Left lobe of liver (tissue), 2 donors: ENCODE results near the gene CKLF. TPM values are rescaled to one million over a fixed set of nuclear protein-coding genes. Genes with fewer than 3 reads are reported as not detected.
"Not testable (repeated sequence)": the region's sequence is repeated elsewhere in the genome, so short reads cannot be mapped to it uniquely, and the experiment has no call there.

Experiments used
- ATAC-seq: fragments of 200-7000 bp; cut with Tn5 transposase; one replicate; pipeline ENCODE4 v1.9.1; 2020; ENCODE audit warnings: mild to moderate bottlenecking, moderate library complexity
- DNase-seq: peaks from one replicate; pipeline ENCODE4 v3.0.0-alpha.2; 2020; ENCODE audit warnings: low spot score
- total RNA-seq: library from RNA; stranded (reverse); gene quantifications from one replicate; pipeline ENCODE4 v1.2.1, GENCODE V29; 2021
- donor health status: DM: no; HTN: no; CAD: no; lungs with moderate emphysema.
- donor health status: DM: no; HTN: yes; CAD: no.

CKLF gene
- total RNA-seq, 1 donor from 2014 or later = 10.5 TPM

GRCh38 chr16:66563574-66564334, 11.4 kb downstream of the CKLF start:
- no peak for ATAC-seq
- no peak for DNase-seq

DNA sequence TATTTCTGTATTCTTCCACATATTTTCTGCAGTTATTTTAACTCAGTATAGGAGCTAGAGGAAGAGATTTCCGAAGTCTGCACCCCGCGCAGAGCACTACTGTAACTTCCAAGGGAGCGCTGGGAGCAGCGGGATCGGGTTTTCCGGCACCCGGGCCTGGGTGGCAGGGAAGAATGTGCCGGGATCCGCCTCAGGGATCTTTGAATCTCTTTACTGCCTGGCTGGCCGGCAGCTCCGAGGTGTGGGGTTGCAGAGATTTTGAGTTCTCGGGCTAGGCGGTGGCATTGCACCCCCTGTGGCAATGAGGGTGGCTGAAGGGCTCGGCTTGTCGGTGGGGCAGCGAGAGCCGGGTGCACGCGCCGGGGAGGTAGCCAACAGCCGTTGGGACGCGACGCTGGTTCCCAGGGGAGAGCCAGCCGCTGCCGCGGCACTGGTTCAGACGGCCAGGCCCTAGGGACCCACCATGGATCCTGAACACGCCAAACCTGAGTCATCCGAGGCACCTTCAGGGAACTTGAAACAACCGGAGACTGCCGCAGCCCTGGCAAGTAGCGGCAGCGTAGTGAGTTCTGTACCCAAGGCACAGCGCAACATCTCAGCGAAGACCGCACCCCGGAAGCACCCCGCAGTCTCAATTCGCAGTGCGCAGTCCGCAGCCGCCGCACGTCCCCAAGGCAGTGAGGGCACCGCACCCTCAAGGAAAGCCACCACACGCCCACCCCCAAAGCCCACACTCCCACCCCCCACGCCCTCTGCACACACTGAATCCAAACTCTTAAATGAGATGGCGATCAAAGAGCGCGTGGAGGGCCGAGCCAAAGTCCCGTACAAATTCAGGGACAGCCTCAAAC, 13.9 kb downstream of the CKLF start, which contains the start of gene CMTM1:
TSS of gene CMTM1 (plus strand) at position 389 of the 851 bp plus-strand sequence. CDS start at position 464, 75 bp downstream.
- ATAC-seq = no peak
- no peak for DNase-seq

DNA sequence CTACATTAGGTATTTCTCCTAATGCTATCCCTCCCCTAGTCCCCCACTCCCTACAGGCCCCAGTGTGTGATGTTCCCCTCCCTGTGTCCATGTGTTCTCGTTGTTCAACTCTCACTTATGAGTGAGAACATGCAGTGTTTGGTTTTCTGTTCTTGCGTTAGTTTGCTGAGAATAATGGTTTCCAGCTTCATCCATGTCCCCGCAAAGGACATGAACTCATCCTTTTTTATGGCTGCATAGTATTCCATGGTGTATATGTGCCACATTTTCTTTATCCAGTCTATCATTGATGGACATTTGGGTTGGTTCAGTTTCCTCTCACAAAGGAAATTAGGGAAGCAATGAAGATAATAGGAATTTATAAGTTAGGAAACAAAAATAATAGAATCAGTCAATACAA, 14.9 kb downstream of the CKLF start:
- ATAC-seq = not testable (repeated sequence)

GRCh38 chr16:66568355-66568754, 16.0 kb downstream of the CKLF start:
- DNase-seq = no peak
- no peak for ATAC-seq

More for the DNA sequence above, 14.9 kb downstream of the CKLF start:
- not testable (repeated sequence) for DNase-seq

DNA sequence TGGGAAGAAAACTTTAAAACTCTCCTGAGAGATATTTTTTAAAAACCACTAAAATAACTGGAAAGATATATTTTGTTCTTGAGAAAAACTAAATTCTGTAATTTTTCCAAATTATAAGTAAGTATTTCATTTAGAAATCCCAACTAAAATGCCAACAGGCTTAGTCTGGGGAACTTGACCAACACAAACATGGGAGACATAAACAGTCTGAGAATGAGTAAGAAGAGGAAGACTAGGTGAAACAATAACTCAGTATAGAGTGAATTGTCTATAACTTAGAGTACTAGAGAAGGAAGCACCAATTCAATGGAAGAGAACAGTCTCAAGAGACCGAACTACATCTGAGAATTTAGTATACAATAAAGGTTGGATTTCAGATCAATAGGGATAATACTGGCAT, 16.8 kb downstream of the CKLF start:
- DNase-seq = no peak
- ATAC-seq = no peak

DNA sequence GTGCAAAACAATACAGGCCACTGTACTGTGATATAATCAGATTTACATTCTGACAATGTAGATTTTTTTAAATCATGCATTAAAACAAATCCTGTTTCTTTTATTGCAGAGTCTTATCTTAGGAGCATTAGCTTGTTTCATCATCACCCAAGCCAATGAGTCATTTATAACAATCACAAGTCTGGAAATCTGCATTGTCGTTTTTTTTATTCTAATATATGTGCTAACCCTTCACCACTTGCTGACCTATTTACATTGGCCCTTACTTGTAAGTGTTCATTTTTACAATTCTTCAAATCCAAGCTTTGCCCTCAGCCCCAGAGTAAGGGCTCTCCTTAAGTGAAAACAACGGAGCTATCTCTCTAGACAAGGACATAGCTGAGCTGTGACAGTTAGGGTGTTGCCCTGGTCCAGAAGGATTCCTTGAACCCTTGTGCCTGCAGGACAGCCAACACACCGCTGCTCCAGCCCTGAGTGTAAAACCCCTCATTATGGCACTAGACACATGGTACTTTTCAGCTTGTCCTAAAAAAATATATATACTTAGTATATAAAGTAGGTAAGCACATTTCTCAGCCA, 17.5 kb downstream of the CKLF start:
- ATAC-seq = no peak
- no peak for DNase-seq

GRCh38 chr16:66572356-66572755, 20.0 kb downstream of the CKLF start:
- DNase-seq = no peak
- ATAC-seq = no peak

GRCh38 chr16:66574081-66574480, 21.7 kb downstream of the CKLF start:
- no peak for ATAC-seq
- no peak for DNase-seq

GRCh38 chr16:66574531-66574930, 22.2 kb downstream of the CKLF start:
- ATAC-seq = no peak
- no peak for DNase-seq

- DNase-seq (no peak), ATAC-seq (no peak)
These were observed 22.7 kb downstream of the CKLF start for GRCh38 chr16:66575060-66575459.

GRCh38 chr16:66576296-66576695, 23.9 kb downstream of the CKLF start:
- DNase-seq (no peak), ATAC-seq (no peak)

GRCh38 chr16:66578651-66579531, 26.5 kb downstream of the CKLF start, which contains the start of gene CMTM2:
Gene CMTM2, plus strand, starts transcription at chr16:66579463. Its CDS starts 145 bp downstream, at chr16:66579608.
- DNase-seq = no peak

GRCh38 chr16:66580605-66581209, 28.3 kb downstream of the CKLF start:
- ATAC-seq = no peak
- DNase-seq = no peak

More at GRCh38 chr16:66578651-66579531, 26.5 kb downstream of the CKLF start, which contains the start of gene CMTM2:
- ATAC-seq = no peak

GRCh38 chr16:66581246-66581952, 29.0 kb downstream of the CKLF start:
- DNase-seq = no peak
- no peak for ATAC-seq

- ATAC-seq (peak; percentile 25), DNase-seq (no peak)
These were observed 33.3 kb downstream of the CKLF start for GRCh38 chr16:66585481-66586239.

- DNase-seq = no peak
- ATAC-seq = no peak
These were observed 35.7 kb downstream of the CKLF start for GRCh38 chr16:66587881-66588600.

- DNase-seq = no peak
- ATAC-seq = peak; percentile 76
These were observed 36.8 kb downstream of the CKLF start for GRCh38 chr16:66588981-66589713.
